ENCODE results near the gene PCBP4. TPM values are rescaled to one million over a fixed set of nuclear protein-coding genes. Genes with fewer than 3 reads are reported as not detected.

The PCBP4 gene
- total RNA-seq, 2 experiments from 2014 or later, result 12.7 to 16.1 TPM

DNA sequence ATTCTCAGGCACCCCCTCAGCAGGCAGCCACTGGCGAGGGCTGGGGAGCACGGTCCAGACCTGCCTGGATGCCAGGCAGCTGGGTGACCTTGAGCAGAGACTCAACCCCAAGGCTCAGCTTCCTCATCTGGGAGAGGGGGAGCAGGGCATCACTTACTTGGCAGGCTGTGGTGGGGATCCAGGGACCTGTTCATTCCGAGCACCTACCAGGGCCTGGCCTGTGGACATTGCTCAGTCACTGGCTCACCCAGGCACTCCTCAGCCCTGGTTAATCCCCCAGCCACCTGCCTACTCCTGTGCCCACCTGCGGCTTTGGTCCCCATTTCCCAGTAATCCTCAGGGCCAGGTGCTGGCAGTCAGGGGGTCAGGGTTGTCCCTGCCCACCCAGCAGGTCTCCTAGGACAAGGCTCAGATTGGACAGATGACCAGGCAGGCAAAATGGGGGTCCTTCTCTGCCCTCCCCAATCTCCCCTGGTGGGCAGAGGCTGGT lies 37.7 kb upstream of the PCBP4 start:
- CTCF ChIA-PET, result interaction anchor here (0.8 to 6.4 kb wide), 8 partner anchors 9 to 334 kb away, joined by 3 to 115 read pairs (median 6); partner anchors contain the start of genes DUSP7, POC1A and RPL29
- DNase-seq (no peak), ATAC-seq (no peak)
- POLR2A ChIA-PET, result interaction anchor here (1.4 kb wide), 1 partner anchor 9 kb away, joined by 4 read pairs; the partner anchor contains the start of gene RPL29
- Mint-ChIP-seq H3K27ac (no peak overlapping the region), H3K4me1 (ENCODE audit: low read depth) (peaks cover 19% of the 10 kb centered on the region), H3K36me3 (ENCODE audit: low read depth) (no peaks in the 10 kb centered on the region), H3K27me3 (ENCODE audit: low read depth) (no peaks in the 10 kb centered on the region), H3K9me3 (ENCODE audit: insufficient read depth) (no peaks in the 10 kb centered on the region), H3K4me3 (no peak overlapping the region)

DNA sequence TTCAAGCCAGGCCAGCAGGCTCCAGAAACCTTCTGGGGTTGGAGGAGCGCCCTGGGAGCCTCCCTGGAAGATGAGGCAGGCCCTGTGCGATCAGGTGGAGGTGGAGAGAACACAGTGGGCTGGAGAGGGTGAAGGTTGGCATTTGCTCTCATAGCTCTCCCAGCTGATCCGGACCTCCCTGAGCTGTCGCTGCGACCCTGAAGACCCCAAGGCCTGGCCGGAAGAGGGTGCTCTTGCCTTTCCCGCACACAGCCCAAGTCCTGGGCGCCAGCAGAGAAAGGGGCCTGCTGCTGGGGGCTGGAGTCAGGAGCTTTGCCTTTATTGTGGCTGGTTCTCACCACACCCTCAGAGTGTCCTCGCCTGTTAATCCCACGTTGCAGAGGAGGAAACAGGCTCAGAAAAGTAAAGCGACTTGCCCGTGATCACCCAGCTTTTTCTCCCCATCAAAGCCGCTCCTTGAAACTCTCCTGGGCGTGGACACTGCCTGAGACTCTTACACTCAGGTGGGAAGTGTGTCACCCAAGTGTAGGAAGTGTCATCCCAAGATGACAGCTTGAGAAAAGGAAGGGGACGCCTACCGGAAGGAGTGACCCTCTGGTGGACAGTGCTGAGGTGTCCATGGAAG lies 37.0 kb upstream of the PCBP4 start:
- Mint-ChIP-seq H3K4me3 (no peak overlapping the region), H3K4me1 (ENCODE audit: low read depth) (peaks cover 19% of the 10 kb centered on the region), H3K27me3 (ENCODE audit: low read depth) (no peaks in the 10 kb centered on the region), H3K9me3 (ENCODE audit: insufficient read depth) (no peaks in the 10 kb centered on the region), H3K36me3 (ENCODE audit: low read depth) (no peaks in the 10 kb centered on the region), H3K27ac (no peak overlapping the region)
- CTCF ChIA-PET, result interaction anchor here (1.1 to 6.4 kb wide), 7 partner anchors 9 to 214 kb away, joined by 3 to 115 read pairs (median 9); partner anchors contain the start of genes DUSP7, PARP3, RPL29 and RRP9
- ATAC-seq (no peak), DNase-seq (no peak)
- POLR2A ChIA-PET, result interaction anchor here (1.4 kb wide), 1 partner anchor 8 kb away, joined by 4 read pairs; the partner anchor contains the start of gene RPL29

DNA sequence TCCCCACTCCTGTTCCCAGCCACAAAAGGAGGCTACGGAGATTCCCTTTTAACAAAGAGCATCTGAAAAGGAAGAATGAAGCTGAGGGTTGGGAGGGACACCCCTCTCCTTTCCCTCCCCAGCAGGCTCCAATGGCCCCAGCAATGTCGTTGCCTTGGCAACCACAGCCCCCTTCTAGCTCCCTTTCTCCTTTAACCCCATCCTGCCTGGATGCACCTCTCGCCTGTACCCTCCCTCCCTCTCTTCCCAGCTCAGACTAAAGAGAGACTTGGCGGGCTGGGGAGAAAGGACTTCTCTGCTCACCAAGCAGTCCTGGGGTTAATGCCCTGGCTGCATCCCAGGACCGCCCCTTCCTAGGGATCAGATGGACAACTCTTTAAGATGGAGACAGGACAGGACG lies 35.5 kb upstream of the PCBP4 start:
- Mint-ChIP-seq H3K36me3 (ENCODE audit: low read depth) (no peaks in the 10 kb centered on the region), H3K9me3 (ENCODE audit: insufficient read depth) (no peaks in the 10 kb centered on the region), H3K4me1 (ENCODE audit: low read depth) (peaks cover 19% of the 10 kb centered on the region), H3K27me3 (ENCODE audit: low read depth) (peaks cover 6% of the 10 kb centered on the region), H3K4me3 (no peak overlapping the region), H3K27ac (no peak overlapping the region)
- POLR2A ChIA-PET, result interaction anchor here (0.6 to 0.8 kb wide), 2 partner anchors 8 to 160 kb away, joined by 3 to 4 read pairs; no protein-coding TSS in a partner anchor
- CTCF ChIA-PET, result interaction anchor here (0.9 to 6.4 kb wide), 22 partner anchors 10 to 337 kb away, joined by 3 to 115 read pairs (median 7); partner anchors contain the start of genes ABHD14B, DUSP7, POC1A and TLR9
- ATAC-seq, result no peak
- no peak for DNase-seq

DNA sequence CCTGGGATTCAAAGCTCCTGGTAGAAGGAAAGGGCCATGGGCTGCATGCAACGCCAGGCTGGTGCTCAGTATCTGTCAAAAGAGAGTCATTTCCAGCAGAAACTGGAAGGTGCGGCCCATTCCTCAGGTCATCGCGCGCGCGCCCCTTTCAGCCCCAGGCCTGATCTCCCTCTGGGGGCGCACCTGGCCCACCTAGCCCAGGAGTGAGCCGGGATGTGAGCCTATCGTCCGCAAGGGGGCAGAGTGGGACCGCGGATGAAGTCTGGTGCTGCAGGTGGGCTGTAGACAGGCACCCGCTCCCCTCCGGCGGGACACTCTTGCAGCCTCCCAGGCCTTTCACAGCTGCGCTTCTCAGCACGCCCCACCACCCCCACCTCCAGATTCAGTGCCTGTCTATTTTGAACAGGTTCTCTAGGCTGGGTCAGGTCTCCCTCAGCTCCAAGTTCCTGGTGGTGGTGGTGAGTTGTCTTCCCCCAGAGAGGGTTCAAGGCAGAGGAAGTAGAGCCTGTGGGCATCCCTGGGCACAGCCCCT lies 34.3 kb upstream of the PCBP4 start:
- POLR2A ChIA-PET, result interaction anchor here (0.6 to 1.3 kb wide), 4 partner anchors 11 to 145 kb away, joined by 3 read pairs; partner anchors contain the start of gene PARP3

DNA sequence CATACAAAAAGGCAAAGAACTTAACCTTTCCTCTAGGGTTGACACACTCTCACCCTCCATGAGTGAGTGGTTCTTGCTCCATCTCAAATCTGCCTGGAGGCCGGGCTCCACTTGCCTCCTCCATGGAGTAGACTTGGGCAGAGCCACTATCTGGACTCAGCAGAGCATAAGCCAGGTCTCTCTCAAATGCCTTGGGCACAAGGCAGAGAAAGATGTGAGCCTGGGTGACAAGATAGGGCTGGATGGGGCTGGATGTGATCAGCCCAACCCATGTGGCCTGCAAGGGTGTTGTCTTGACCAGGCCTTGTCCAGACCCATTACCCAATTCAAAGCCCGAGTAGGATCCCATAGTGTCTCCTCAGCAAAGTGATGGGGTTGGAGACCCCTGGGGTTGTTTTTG lies 32.6 kb upstream of the PCBP4 start:
- Mint-ChIP-seq H3K4me3 (no peak overlapping the region), H3K9me3 (ENCODE audit: insufficient read depth) (no peaks in the 10 kb centered on the region)
- CTCF ChIA-PET, result interaction anchor here (1.2 to 6.4 kb wide), 9 partner anchors 17 to 221 kb away, joined by 3 to 115 read pairs (median 17); partner anchors contain the start of genes ACY1 and DUSP7

More for the DNA sequence above, 34.3 kb upstream of the PCBP4 start:
- peak; percentile 98 for ATAC-seq
- DNase-seq, result peak; percentile 92
- H3K9me3 Mint-ChIP-seq (ENCODE audit: insufficient read depth), result no peaks in the 10 kb centered on the region
- CTCF ChIA-PET, result interaction anchor here (0.6 to 6.4 kb wide), 46 partner anchors 8 to 338 kb away, joined by 3 to 115 read pairs (median 4); partner anchors contain the start of genes ACY1, DUSP7, POC1A and TLR9
- H3K27me3 Mint-ChIP-seq (ENCODE audit: low read depth), result peaks cover 10% of the 10 kb centered on the region
- H3K27ac Mint-ChIP-seq, result no peak overlapping the region
- H3K4me1 Mint-ChIP-seq (ENCODE audit: low read depth), result peaks cover 24% of the 10 kb centered on the region
- H3K36me3 Mint-ChIP-seq (ENCODE audit: low read depth), result no peaks in the 10 kb centered on the region
- no peak overlapping the region for H3K4me3 Mint-ChIP-seq

DNA sequence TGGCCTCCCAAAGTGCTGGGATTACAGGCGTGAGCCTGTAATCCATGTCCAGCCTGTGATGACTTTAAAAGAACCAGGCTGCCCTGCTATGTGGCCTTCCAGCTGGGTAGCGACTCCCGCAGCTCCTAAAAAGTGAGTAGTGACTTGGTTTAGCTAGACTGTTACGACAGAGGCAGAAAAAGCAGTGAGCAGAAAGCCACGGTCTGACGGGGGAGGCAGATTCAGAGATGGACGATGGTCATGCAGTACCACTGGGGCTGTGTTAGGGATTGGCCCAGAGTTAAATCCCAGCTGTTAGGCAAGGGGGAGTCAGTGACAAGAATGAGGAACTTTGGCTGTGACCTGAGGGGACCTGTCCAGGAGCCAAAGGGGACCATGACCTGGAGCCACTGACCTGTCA lies 31.5 kb upstream of the PCBP4 start:
- H3K27ac Mint-ChIP-seq, result no peak overlapping the region
- peaks cover 10% of the 10 kb centered on the region for H3K27me3 Mint-ChIP-seq (ENCODE audit: low read depth)
- DNase-seq (no peak), ATAC-seq (no peak)
- H3K9me3 Mint-ChIP-seq (ENCODE audit: insufficient read depth), result no peaks in the 10 kb centered on the region
- H3K36me3 Mint-ChIP-seq (ENCODE audit: low read depth), result peaks cover 20% of the 10 kb centered on the region
- H3K4me3 Mint-ChIP-seq, result no peak overlapping the region
- CTCF ChIA-PET, result interaction anchor here (1.6 to 2.1 kb wide), 3 partner anchors 55 to 222 kb away, joined by 4 to 9 read pairs (median 5); partner anchors contain the start of gene DUSP7
- H3K4me1 Mint-ChIP-seq (ENCODE audit: low read depth), result peaks cover 32% of the 10 kb centered on the region
- POLR2A ChIA-PET, result no interaction called here

More for the DNA sequence above, 32.6 kb upstream of the PCBP4 start:
- POLR2A ChIA-PET, result no interaction called here
- H3K27ac Mint-ChIP-seq, result no peak overlapping the region
- peaks cover 10% of the 10 kb centered on the region for H3K27me3 Mint-ChIP-seq (ENCODE audit: low read depth)
- peaks cover 21% of the 10 kb centered on the region for H3K4me1 Mint-ChIP-seq (ENCODE audit: low read depth)
- no peak for ATAC-seq
- DNase-seq, result no peak
- peaks cover 9% of the 10 kb centered on the region for H3K36me3 Mint-ChIP-seq (ENCODE audit: low read depth)

DNA sequence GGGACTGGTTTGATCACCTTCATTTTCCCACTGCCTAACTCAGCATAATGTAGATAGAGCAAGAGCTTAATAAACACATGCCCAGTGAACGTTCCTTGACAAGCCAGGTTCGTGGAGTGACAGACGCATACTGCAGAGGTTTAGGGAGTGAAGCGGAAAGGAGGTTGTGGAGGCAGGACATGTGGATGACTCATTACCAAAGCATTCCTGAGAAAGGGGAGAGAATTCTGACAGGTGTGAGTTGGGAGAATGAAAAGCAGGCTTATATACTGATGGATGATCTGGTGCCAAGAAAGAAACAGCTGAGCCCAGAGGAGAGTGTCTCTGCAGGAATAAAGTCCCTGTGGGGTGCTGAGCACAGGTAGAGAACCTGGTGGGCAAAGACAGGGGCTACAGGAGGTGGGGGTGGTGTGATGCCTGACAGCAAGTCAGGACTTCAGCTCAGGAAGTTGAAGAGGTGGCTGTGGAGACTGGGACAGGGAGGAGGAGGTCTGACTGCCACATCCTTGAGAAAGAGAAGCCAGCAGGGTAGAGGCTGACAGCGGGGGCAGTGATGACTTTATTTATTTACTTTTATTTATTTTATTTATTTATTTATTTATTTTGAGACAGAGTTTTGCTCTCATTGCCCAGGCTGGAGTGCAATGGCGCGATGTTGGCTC lies 30.8 kb upstream of the PCBP4 start:
- peaks cover 24% of the 10 kb centered on the region for H3K36me3 Mint-ChIP-seq (ENCODE audit: low read depth)
- ChIA-PET POLR2A (no interaction called here), CTCF (interaction anchor here (0.6 to 2.1 kb wide), 4 partner anchors 56 to 222 kb away, joined by 3 to 9 read pairs (median 4); partner anchors contain the start of gene DUSP7)
- no peaks in the 10 kb centered on the region for H3K9me3 Mint-ChIP-seq (ENCODE audit: insufficient read depth)
- ATAC-seq (no peak), DNase-seq (no peak)
- H3K27me3 Mint-ChIP-seq (ENCODE audit: low read depth), result peaks cover 10% of the 10 kb centered on the region
- H3K4me1 Mint-ChIP-seq (ENCODE audit: low read depth), result peaks cover 37% of the 10 kb centered on the region
- no peak overlapping the region for H3K4me3 Mint-ChIP-seq
- no peak overlapping the region for H3K27ac Mint-ChIP-seq

DNA sequence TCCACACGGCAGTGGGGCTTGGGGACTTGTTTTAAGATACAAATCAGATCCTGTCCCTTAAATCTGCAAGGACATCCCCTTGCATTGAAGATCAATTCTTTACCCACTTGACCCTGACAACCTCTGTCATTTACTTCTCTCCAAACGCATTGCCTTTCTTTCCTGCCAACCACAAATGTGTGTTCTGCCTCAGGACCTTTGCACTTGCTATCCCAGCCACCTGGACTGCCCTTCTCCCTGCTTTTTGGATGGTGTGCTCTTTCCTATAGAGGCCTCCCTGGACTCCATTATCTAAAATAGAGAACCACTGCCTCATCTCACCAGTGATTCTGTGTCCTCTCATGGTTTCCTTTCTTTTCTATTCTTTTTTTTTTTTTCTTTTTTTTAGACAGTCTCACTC lies 29.9 kb upstream of the PCBP4 start:
- Mint-ChIP-seq H3K4me3 (no peak overlapping the region), H3K27ac (no peak overlapping the region), H3K4me1 (ENCODE audit: low read depth) (peaks cover 45% of the 10 kb centered on the region), H3K27me3 (ENCODE audit: low read depth) (peaks cover 10% of the 10 kb centered on the region), H3K36me3 (ENCODE audit: low read depth) (peaks cover 33% of the 10 kb centered on the region), H3K9me3 (ENCODE audit: insufficient read depth) (no peaks in the 10 kb centered on the region)
- ChIA-PET POLR2A (no interaction called here), CTCF (interaction anchor here (2.1 kb wide), 1 partner anchor 57 kb away, joined by 9 read pairs; no protein-coding TSS in a partner anchor)
- DNase-seq, result no peak
- no peak for ATAC-seq

DNA sequence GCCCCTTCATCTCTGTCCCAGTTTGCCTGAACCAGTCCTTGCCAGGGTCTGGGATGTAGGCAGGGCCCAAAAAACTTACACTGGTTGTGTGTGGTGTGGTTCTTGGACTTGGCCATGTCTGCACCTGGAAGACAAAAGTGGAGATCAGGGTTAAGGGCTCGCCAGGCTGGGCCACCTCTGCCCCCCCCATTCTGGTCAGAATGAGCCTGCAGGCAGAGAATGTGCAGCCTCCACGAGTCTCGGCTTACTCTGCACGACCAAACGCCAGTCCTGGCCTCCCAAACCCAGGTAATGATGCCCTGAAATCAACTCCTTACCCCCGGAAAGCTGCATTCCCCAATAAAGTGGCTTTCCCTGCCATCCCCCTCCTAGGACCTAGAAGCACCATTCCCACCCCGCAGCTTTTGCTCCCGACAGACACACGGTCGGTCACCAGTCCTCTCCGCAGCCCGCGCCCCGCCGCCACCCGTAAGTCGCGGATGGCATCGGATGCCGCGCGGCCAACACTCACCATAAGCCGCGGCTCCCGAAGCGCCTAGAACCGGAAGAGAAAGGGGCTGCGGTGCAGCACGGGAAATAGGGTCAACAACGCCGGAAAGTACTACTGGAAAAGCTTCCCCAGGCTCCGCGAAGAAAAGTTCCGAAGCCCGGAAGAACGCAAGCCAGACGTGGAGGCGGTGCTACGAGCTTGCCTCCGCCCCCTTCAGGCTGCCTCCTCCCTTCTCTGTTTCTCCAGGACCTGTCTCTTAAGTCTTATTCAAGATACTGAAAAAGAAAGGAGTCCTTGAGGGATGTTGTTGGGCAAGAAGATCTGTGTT lies 28.3 kb upstream of the PCBP4 start, which contains the start of gene RPL29:
RPL29 (minus strand) TSS at position 550 of the 818 bp plus-strand sequence; CDS start at position 116, 434 bp downstream.
- ChIA-PET CTCF (interaction anchor here (0.7 to 5.2 kb wide), 11 partner anchors 9 to 225 kb away, joined by 3 to 36 read pairs (median 5); partner anchors contain the start of genes ABHD14A, ABHD14B, ACY1 and DUSP7), POLR2A (interaction anchor here (0.6 to 5.6 kb wide), 20 partner anchors 9 to 226 kb away, joined by 3 to 65 read pairs (median 4); partner anchors contain the start of genes ABHD14A, ABHD14B, ACY1 and DUSP7)
- peaks cover 10% of the 10 kb centered on the region for H3K27me3 Mint-ChIP-seq (ENCODE audit: low read depth)
- peak within 1 kb of the TSS; percentile 100 for H3K4me3 Mint-ChIP-seq
- H3K4me1 Mint-ChIP-seq (ENCODE audit: low read depth), result peaks cover 47% of the 10 kb centered on the region
- peak; percentile 94 for ATAC-seq
- no peaks in the 10 kb centered on the region for H3K9me3 Mint-ChIP-seq (ENCODE audit: insufficient read depth)
- DNase-seq, result peak; percentile 95
- H3K27ac Mint-ChIP-seq, result peak within 1 kb of the TSS; percentile 100
- H3K36me3 Mint-ChIP-seq (ENCODE audit: low read depth), result peaks cover 44% of the 10 kb centered on the region

DNA sequence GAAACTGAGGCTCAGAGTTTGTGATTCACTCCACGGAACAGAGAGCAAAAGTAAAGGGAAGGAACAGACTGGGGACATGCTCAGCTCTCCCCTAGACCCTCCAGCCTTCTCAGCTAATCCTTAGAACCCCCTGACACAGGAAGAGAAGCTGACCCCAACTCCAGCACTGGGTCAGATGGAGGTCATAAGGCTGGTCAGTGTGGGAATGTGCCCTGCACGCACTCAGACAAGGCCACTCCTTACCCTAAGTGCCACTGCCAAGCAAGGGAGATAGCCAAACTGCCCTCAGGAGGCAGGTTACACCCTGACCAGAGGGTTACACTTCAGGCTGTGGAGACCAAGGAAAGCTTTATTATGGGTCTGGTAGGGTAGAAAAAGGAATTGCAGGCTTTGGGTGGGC lies 27.3 kb upstream of the PCBP4 start:
- Mint-ChIP-seq H3K4me1 (ENCODE audit: low read depth) (peaks cover 47% of the 10 kb centered on the region), H3K27ac (peak overlapping the region; percentile 100), H3K9me3 (ENCODE audit: insufficient read depth) (no peaks in the 10 kb centered on the region), H3K4me3 (peak overlapping the region; percentile 100), H3K36me3 (ENCODE audit: low read depth) (peaks cover 44% of the 10 kb centered on the region), H3K27me3 (ENCODE audit: low read depth) (peaks cover 10% of the 10 kb centered on the region)
- DNase-seq (no peak), ATAC-seq (no peak)
- POLR2A ChIA-PET, result interaction anchor here (0.8 to 5.6 kb wide), 6 partner anchors 8 to 61 kb away, joined by 4 to 65 read pairs (median 8); partner anchors contain the start of genes ABHD14B, ACY1 and DUSP7
- CTCF ChIA-PET, result interaction anchor here (1.3 to 5.2 kb wide), 5 partner anchors 12 to 61 kb away, joined by 5 to 36 read pairs (median 11); partner anchors contain the start of genes ABHD14A, ABHD14B, ACY1 and DUSP7

All from activated CD8-positive, alpha-beta T cell treated with anti-CD3 and anti-CD28 coated beads, Interleukin-2, amount 10 ng/mL, durations not matched to agents 7 days and 5 days (primary cell).